Heart right ventricle (tissue), 16 donors: ENCODE data around the gene C10orf95. TPM values are rescaled to one million over a fixed set of nuclear protein-coding genes. Genes with fewer than 3 reads are reported as not detected.
A peak's percentile ranks its signal among the peaks of the same experiment; 100 is the strongest.

Experiments used
- ATAC-seq, 8 donors: fragments of 200-7000 bp; cut with Tn5 transposase; one replicate each; pipeline ENCODE4 v1.9.1; 2020; ENCODE audit warnings: mild to moderate bottlenecking in 8 of 8, moderate library complexity in 8 of 8, moderate number of reproducible peaks in 1 of 8
- DNase-seq, 2 donors: peaks; one replicate each; pipeline ENCODE4 v3.0.0-alpha.2; 2020
- H3K27ac ChIP-seq, 10 donors: fragments of 200-600 bp; sonication (generic) in 2 of 10; one replicate each; pipeline versions ENCODE4 v1.5.0 to v1.8.0; 2020 to 2022; ENCODE audit warnings: mild to moderate bottlenecking in 3 of 10
- H3K27me3 ChIP-seq, 7 donors: fragments of 200-600 bp; one replicate each; pipeline ENCODE4 v1.8.0; 2021 to 2022; ENCODE audit warnings: mild to moderate bottlenecking in 2 of 7
- H3K36me3 ChIP-seq, 9 donors: fragments of 200-600 bp; sonication (generic) in 1 of 9; one replicate each; pipeline versions ENCODE4 v1.5.0 to v1.8.0; 2020 to 2022; ENCODE audit warnings: mild to moderate bottlenecking in 2 of 9
- H3K4me1 ChIP-seq, 9 donors: fragments of 200-600 bp; sonication (generic) in 1 of 9; one replicate each; pipeline versions ENCODE4 v1.5.0 to v1.8.0; 2020 to 2022; ENCODE audit warnings: mild to moderate bottlenecking in 4 of 9
- H3K4me3 ChIP-seq, 10 donors: fragments of 200-600 bp; sonication (generic) in 2 of 10; one replicate each; pipeline versions ENCODE4 v1.5.0 to v1.8.0; 2020 to 2022; ENCODE audit warnings: mild to moderate bottlenecking in 7 of 10, moderate library complexity in 2 of 10
- H3K9me3 ChIP-seq, 11 donors: fragments of 200-600 bp in 10 of 11; sonication (generic) in 2 of 11; one replicate each; pipeline versions ENCODE4 v1.5.0 to v1.8.0; 2013 to 2022; ENCODE audit warnings: mild to moderate bottlenecking in 2 of 11, control low read depth in 1 of 11, moderate library complexity in 1 of 11
- WGBS, 2 donors: extraction: QIAGEN DNeasy Blood & Tissue Kit; methylation state at CpG; one replicate each; pipeline ENCODE4 v1.1.7; 2013; ENCODE audit warnings: inconsistent platforms in 1 of 2; 5-methylcytosine and 5-hydroxymethylcytosine counted together
- intact Hi-C, 10 donors: fragments of 100-400 bp; cut with DNase I; formaldehyde crosslinking; loops; one replicate each; pipeline versions ENCODE4 v1.11.1 to v1.14.2; 2022
- polyA plus RNA-seq, 2 donors: library from polyadenylated mRNA; stranded (reverse); fragments of 200-250 nt; gene quantifications; one replicate each; pipeline ENCODE4 v1.2.3, GENCODE V29; 2013
- total RNA-seq, 10 donors: library from RNA; stranded (reverse); fragmentation: NEBNext Ultra II Directional in 3 of 10; extraction: Animal tissue kit (Norgen Biotek cat#: 25700) in 3 of 10; gene quantifications; one replicate each; pipeline versions ENCODE4 v1.2.1 to v1.2.4, GENCODE V29; 2021 to 2023
- TF ChIP-seq, protein P1 (sequence below), 9 donors: fragments of 200-600 bp; sonication (generic) in 2 of 9; IDR thresholded peaks; one replicate each; pipeline versions ENCODE4 v1.5.0 to v1.8.0; 2021 to 2022; ENCODE audit warnings: antibody characterized with exemption in 9 of 9, mild to moderate bottlenecking in 5 of 9, moderate library complexity in 1 of 9
- donor health status: Arrhythmogenic right ventricular cardiomyopathy.
- donor health status: ischemic (EF 13 %, LVEDD 7.1; RV severe dilation, severe dysfunction).
- donor health status: healthy with polysubstance abuse.
- donor health status: DM: no; HTN: yes; CAD: no.
- donor health status: DM: no; HTN: no; CAD: no.
- donor health status: ischemic (EF 25% LVEDD 6.9; RV normal size, moderate dysfunction).
- donor health status: ischemic (EF 25% LVEDD 5.7; RV mildly dilated, moderate dysfunction).
- donor health status: healthy.
- donor health status: DM: yes; HTN: yes; CAD: no.
- donor health status: Ischemic cardiomyopathy.
- donor health status: ischemic (EF 35%, LVEDD 5.7; RV mildly dilated, moderate dysfunction).
- donor health status: nonischemic (EF 11% LVEDD 7.7; RV severe dilation, severe dysfunction).
- donor health status: DM: yes; HTN: yes; CAD: no.
- donor health status: PGD.
- donor health status: ischemic (EF 29% LVEDD 5.4; RV normal size, mild dysfunction).
- donor health status: nonischemic (EF 23%, LVEDD 6.1; RV moderate dilation, normal function).

Gene C10orf95
- total and polyA plus RNA-seq, 12 donors = not detected

DNA sequence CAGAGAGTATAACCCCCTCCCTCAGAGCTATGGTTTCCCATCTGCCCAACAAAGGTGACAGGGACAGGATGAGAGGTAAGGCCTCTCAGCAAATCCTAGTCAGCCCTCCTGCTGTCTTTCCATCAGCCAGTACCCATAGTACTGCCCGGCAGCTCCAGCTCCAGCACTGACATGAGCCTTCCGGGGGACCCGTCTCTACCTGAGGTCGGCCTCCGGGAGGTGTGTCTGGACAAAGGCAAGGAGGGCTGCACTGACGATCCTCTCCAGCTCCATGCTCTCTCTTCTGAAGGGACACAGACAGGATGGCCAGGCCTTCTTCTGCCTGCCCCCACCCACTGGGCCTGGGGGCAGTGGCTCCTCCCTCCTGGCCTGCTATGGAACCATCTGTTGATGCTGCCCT is 26.4 kb downstream of the C10orf95 start:
- 83 to 89% methylated on average over 6 of the region's 6 CpGs for WGBS, 2 donors
- TF ChIP-seq, protein P1, sequence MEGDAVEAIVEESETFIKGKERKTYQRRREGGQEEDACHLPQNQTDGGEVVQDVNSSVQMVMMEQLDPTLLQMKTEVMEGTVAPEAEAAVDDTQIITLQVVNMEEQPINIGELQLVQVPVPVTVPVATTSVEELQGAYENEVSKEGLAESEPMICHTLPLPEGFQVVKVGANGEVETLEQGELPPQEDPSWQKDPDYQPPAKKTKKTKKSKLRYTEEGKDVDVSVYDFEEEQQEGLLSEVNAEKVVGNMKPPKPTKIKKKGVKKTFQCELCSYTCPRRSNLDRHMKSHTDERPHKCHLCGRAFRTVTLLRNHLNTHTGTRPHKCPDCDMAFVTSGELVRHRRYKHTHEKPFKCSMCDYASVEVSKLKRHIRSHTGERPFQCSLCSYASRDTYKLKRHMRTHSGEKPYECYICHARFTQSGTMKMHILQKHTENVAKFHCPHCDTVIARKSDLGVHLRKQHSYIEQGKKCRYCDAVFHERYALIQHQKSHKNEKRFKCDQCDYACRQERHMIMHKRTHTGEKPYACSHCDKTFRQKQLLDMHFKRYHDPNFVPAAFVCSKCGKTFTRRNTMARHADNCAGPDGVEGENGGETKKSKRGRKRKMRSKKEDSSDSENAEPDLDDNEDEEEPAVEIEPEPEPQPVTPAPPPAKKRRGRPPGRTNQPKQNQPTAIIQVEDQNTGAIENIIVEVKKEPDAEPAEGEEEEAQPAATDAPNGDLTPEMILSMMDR (IDR thresholded peaks at IDR 0.05) = no peak
- DNase-seq = no peak
- intact Hi-C loops = loop anchor here in 4 of 10 donors (5.0 to 10.0 kb wide), 3 partner anchors 37 to 77 kb away; partner anchors contain the start of genes ACTR1A (in 2 of the 4) and SUFU (in 2 of the 4)
- Histone ChIP-seq H3K4me3 (no peak overlapping the region), H3K4me1 (peaks cover 8 to 29% (median 25%) of the 10 kb centered on the region in 9 donors), H3K9me3 (no peaks in the 10 kb centered on the region), H3K27ac (no peak overlapping the region), H3K36me3 (peaks cover 0 to 25% (median 0%) of the 10 kb centered on the region in 9 donors), H3K27me3 (no peaks in the 10 kb centered on the region)
- no peak for ATAC-seq

DNA sequence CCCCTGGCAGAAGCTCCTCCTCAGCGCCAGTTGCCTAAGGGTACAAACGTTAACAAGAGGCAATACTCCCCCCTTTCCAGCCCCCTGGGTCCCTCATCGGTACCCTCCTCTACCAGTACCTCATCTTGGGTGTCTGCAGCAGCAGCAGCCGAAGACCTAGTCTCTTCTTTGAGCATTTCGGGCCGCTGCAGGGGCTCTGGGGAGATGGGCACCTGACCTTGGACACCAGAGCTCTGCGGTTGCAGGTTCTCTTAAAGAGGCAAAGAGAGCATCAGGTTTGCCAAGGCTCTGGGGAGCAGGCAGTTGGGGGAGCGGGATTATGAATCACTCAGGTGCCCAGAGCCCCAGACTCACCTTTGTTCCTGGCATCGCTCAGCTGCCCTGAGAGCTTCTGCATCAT is 27.2 kb downstream of the C10orf95 start:
- Histone ChIP-seq H3K4me1 (peaks cover 14 to 37% (median 33%) of the 10 kb centered on the region in 9 donors), H3K27me3 (peaks cover 0 to 3% (median 0%) of the 10 kb centered on the region in 7 donors), H3K9me3 (no peaks in the 10 kb centered on the region), H3K36me3 (peaks cover 0 to 25% (median 0%) of the 10 kb centered on the region in 9 donors), H3K4me3 (no peak overlapping the region), H3K27ac (no peak overlapping the region)
- 77 to 92% methylated on average over 9 of the region's 9 CpGs for WGBS, 2 donors
- TF ChIP-seq, protein P1 (IDR thresholded peaks at IDR 0.05) = no peak
- intact Hi-C loops = loop anchor here in 4 of 10 donors (5.0 to 10.0 kb wide), 3 partner anchors 38 to 78 kb away; partner anchors contain the start of genes ACTR1A (in 2 of the 4) and SUFU (in 2 of the 4)
- DNase-seq = no peak
- ATAC-seq = no peak

DNA sequence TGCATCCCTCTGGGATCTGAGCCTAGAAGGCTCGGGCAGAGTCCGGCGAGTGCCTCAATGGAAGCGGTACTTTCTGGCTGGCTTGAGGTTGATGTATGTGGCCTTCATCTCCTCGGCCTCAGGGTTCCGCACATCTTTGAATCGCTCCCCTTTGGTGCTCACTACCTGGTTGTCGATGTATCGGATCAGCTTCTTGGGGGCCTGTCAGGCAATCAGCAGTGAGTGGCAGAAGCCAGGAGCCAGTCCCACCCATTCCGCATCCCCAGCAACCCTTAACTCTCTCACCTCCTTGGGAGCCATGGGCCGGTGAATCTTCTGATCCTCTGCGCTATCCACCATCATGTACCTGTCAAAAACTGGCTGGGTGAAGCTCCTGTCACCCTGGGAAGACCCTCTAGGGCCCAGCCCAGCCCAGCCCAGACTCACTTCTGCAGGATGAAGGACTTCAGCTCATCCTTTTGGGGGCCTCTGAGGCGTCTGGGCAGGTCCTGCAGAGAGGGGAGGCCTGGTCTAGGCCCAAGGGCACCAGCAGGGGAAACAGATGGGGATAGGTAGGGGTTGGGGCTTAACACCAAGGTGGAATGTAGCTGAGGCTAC is 27.9 kb downstream of the C10orf95 start:
- TF ChIP-seq, protein P1 (IDR thresholded peaks at IDR 0.05) = no peak
- no peak for DNase-seq
- Histone ChIP-seq H3K36me3 (peaks cover 0 to 25% (median 0%) of the 10 kb centered on the region in 9 donors), H3K27me3 (peaks cover 0 to 9% (median 7%) of the 10 kb centered on the region in 7 donors), H3K27ac (peak overlapping the region in 3 of 10 donors; percentile 81 to 97 (median 91)), H3K9me3 (no peaks in the 10 kb centered on the region), H3K4me1 (peaks cover 15 to 40% (median 36%) of the 10 kb centered on the region in 9 donors), H3K4me3 (peak overlapping the region in 2 of 10 donors; percentile 93 to 99)
- intact Hi-C loops = loop anchor here in 4 of 10 donors (2.0 to 10.0 kb wide), 4 partner anchors 29 to 79 kb away; partner anchors contain the start of genes ACTR1A (in 2 of the 4), SUFU (in 2 of the 4) and NFKB2 (in 1 of the 4)
- WGBS, 2 donors = 92% methylated on average over 13 of the region's 13 CpGs
- no peak for ATAC-seq

DNA sequence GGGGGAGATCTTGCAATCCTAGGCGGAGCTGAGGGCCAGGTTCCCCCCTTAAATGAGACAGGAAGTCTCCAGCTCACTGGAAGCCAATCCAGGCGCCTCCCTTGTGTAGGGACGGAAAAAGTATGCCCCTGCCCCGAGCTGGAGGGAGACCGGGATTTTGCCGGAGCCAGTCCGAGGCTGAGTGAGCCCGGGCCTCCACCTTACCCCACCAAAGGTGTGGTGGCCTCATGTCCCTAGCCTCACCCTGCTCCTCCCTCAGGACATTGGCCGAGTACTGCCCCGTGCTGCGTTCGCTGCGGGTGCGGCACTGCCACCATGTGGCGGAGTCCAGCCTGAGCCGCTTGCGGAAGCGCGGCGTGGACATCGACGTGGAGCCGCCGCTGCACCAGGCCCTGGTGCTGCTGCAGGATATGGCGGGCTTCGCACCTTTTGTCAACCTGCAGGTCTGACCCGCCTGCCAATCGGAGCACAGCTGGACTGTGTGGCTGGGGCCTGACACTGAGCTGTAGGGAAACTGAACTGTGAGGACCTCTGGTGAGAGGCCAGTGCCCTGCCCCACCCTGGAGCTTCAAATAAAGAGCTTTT is 28.7 kb downstream of the C10orf95 start:
- 5 to 7% methylated on average over 28 of the region's 28 CpGs for WGBS, 2 donors
- Histone ChIP-seq H3K4me1 (peaks cover 15 to 40% (median 36%) of the 10 kb centered on the region in 9 donors), H3K36me3 (peaks cover 0 to 25% (median 0%) of the 10 kb centered on the region in 9 donors), H3K4me3 (peak overlapping the region; percentile 80 to 100 (median 94)), H3K27ac (peak overlapping the region; percentile 70 to 97 (median 91)), H3K9me3 (no peaks in the 10 kb centered on the region), H3K27me3 (peaks cover 0 to 17% (median 14%) of the 10 kb centered on the region in 7 donors)
- intact Hi-C loops = loop anchor here in 4 of 10 donors (2.0 to 10.0 kb wide), 4 partner anchors 28 to 80 kb away; partner anchors contain the start of genes ACTR1A (in 2 of the 4), SUFU (in 2 of the 4) and NFKB2 (in 1 of the 4)
- ATAC-seq = peak; percentile 49 to 64 (median 62)
- DNase-seq = peak; percentile 77 to 82
- TF ChIP-seq, protein P1 (IDR thresholded peaks at IDR 0.05) = peak; percentile 54 to 93 (median 81)
